HepG2 (cell line): ENCODE data around the gene KANK3. TPM values are rescaled to one million over a fixed set of nuclear protein-coding genes. Genes with fewer than 3 reads are reported as not detected.

ENCODE experiments used
- AGO1 ChIP-seq: fragments of 200-400 bp; formaldehyde crosslinking; IDR thresholded peaks from 2 replicates; pipeline ENCODE4 v1.6.1; 2017; ENCODE audit warnings: mild to moderate bottlenecking, low read depth, low read length, moderate library complexity; ENCODE audit not compliant: poor library complexity, severe bottlenecking
- CC2D1A ChIP-seq: sonication (generic); formaldehyde crosslinking; IDR thresholded peaks from 2 replicates; pipeline ENCODE4 v1.8.1; 2023; ENCODE audit warnings: mild to moderate bottlenecking, missing genetic modification reagents
- CCDC6 ChIP-seq: sonication (generic); formaldehyde crosslinking; IDR thresholded peaks from 2 replicates; pipeline ENCODE4 v1.8.1; 2022; ENCODE audit warnings: mild to moderate bottlenecking, missing genetic modification reagents, moderate library complexity
- GMEB1 ChIP-seq: sonication (generic); formaldehyde crosslinking; IDR thresholded peaks from 2 replicates; pipeline ENCODE4 v1.5.1; 2020; ENCODE audit warnings: missing genetic modification reagents, mild to moderate bottlenecking, borderline replicate concordance
- GTF3A ChIP-seq: sonication (generic); formaldehyde crosslinking; conservative IDR thresholded peaks from 2 replicates; pipeline ENCODE4 v1.4.0; 2020; ENCODE audit warnings: mild to moderate bottlenecking, missing genetic modification reagents
- HMGA1 ChIP-seq: sonication (generic); formaldehyde crosslinking; conservative IDR thresholded peaks from 2 replicates; pipeline ENCODE4 v1.4.0; 2020; ENCODE audit warnings: missing genetic modification reagents
- HNF4G ChIP-seq, 2 experiments: sonication (generic) in 1 of 2; formaldehyde crosslinking in 1 of 2; IDR thresholded peaks; 2 replicates each; pipeline versions ENCODE4 v1.4.0 to v1.6.1; 2011 to 2020; ENCODE audit warnings: borderline replicate concordance in 2 of 2, low read depth in 2 of 2, mild to moderate bottlenecking in 2 of 2, low read length in 1 of 2, missing genetic modification reagents in 1 of 2, moderate library complexity in 1 of 2
- MBNL3 ChIP-seq: fragments of 250-450 bp; sonication (Bioruptor Pico); conservative IDR thresholded peaks from 2 replicates; pipeline ENCODE4 v1.8.0; 2022; ENCODE audit warnings: mild to moderate bottlenecking, inconsistent platforms
- MIXL1 ChIP-seq: IDR thresholded peaks from 2 replicates; pipeline ENCODE4 v1.6.1; 2016
- MLLT10 ChIP-seq: sonication (generic); formaldehyde crosslinking; IDR thresholded peaks from 2 replicates; pipeline ENCODE4 v1.4.0; 2020; ENCODE audit warnings: missing genetic modification reagents
- PREB ChIP-seq: sonication (generic); formaldehyde crosslinking; IDR thresholded peaks from 2 replicates; pipeline ENCODE4 v1.4.0; 2020; ENCODE audit warnings: missing genetic modification reagents
- SMARCE1 ChIP-seq: fragments of 450-650 bp; IDR thresholded peaks from 2 replicates; pipeline ENCODE4 v1.6.1; 2017; ENCODE audit warnings: borderline replicate concordance
- SNRNP70 ChIP-seq: fragments of 200-400 bp; formaldehyde crosslinking; IDR thresholded peaks from 2 replicates; pipeline ENCODE4 v1.6.1; 2017; ENCODE audit warnings: mild to moderate bottlenecking, low read depth, low read length, moderate library complexity
- TCF7 ChIP-seq: sonication (generic); IDR thresholded peaks from 2 replicates; pipeline ENCODE4 v1.6.1; 2016; ENCODE audit warnings: antibody characterized with exemption, low read depth
- TFDP2 ChIP-seq: sonication (generic); formaldehyde crosslinking; IDR thresholded peaks from 2 replicates; pipeline ENCODE4 v1.4.0; 2020; ENCODE audit warnings: missing genetic modification reagents
- ZC3H4 ChIP-seq: sonication (generic); formaldehyde crosslinking; IDR thresholded peaks from 2 replicates; pipeline ENCODE4 v1.4.0; 2020; ENCODE audit warnings: missing genetic modification reagents, borderline replicate concordance
- ZMYM2 ChIP-seq: sonication (generic); formaldehyde crosslinking; IDR thresholded peaks from 2 replicates; pipeline ENCODE4 v1.8.0; 2022; ENCODE audit warnings: mild to moderate bottlenecking, missing genetic modification reagents
- ZNF326 ChIP-seq: sonication (generic); formaldehyde crosslinking; IDR thresholded peaks from 2 replicates; pipeline ENCODE4 v1.4.0; 2020; ENCODE audit warnings: missing genetic modification reagents, borderline replicate concordance
- ZNF501 ChIP-seq: sonication (generic); formaldehyde crosslinking; IDR thresholded peaks from 2 replicates; pipeline ENCODE4 v1.5.1; 2020; ENCODE audit warnings: mild to moderate bottlenecking, moderate library complexity, missing genetic modification reagents
- ZNF713 ChIP-seq: sonication (generic); formaldehyde crosslinking; IDR thresholded peaks from 2 replicates; pipeline ENCODE4 v1.4.0; 2020; ENCODE audit warnings: mild to moderate bottlenecking, missing genetic modification reagents
- ZNF768 ChIP-seq: sonication (generic); formaldehyde crosslinking; IDR thresholded peaks from 2 replicates; pipeline ENCODE4 v1.4.0; 2020; ENCODE audit warnings: missing genetic modification reagents
- ZSCAN9 ChIP-seq: IDR thresholded peaks from 2 replicates; pipeline ENCODE4 v1.6.1; 2016; ENCODE audit warnings: borderline replicate concordance
- polyA plus RNA-seq, 8 experiments: library from polyadenylated mRNA; depleted of rRNA in 3 of 8; stranded (reverse) in 7 of 8; unstranded in 1 of 8; fragments of >200 nt; fragmentation: Illumina TruSeq in 4 of 8; extraction: Trizol in 4 of 8; gene quantifications; 2 replicates each; pipeline versions ENCODE4 v1.2.1 to v1.2.3, GENCODE V29; 2011 to 2016; ENCODE audit warnings: low read depth in 4 of 8, missing spikeins in 1 of 8, mixed read lengths in 1 of 8; ENCODE audit not compliant: insufficient read depth in 1 of 8
- total RNA-seq, 5 experiments: library from RNA; depleted of rRNA; stranded (reverse); fragments of >200 nt; fragmentation: Illumina TruSeq; extraction: Trizol; gene quantifications; 2 replicates each; pipeline ENCODE4 v1.2.3, GENCODE V29; 2016; ENCODE audit warnings: low read depth in 1 of 5

KANK3 gene
- total and polyA plus RNA-seq, 2 of the 13 experiments (the other 11 are each of a cell fraction or from before 2014, with no cell fraction given), result 0.15 to 0.20 TPM

- TF ChIP-seq SMARCE1 (no peak), ZNF713 (CRISPR knock-in tag) (no peak), HNF4G (IDR thresholded peaks at IDR 0.05; ENCODE audit: borderline replicate concordance, low read depth, low read length) (no peak), HNF4G (CRISPR knock-in tag; IDR thresholded peaks at IDR 0.05; ENCODE audit: borderline replicate concordance, low read depth) (no peak), TCF7 (no peak), MIXL1 (CRISPR knock-in tag) (no peak), CC2D1A (no peak), ZSCAN9 (CRISPR knock-in tag) (no peak), PREB (CRISPR knock-in tag) (no peak), ZNF326 (CRISPR knock-in tag) (peak; percentile 73; the same call in 1 of the 2 replicates), GMEB1 (no peak), TFDP2 (CRISPR knock-in tag) (no peak), ZNF501 (CRISPR knock-in tag) (no peak), SNRNP70 (no peak), MLLT10 (no peak), MBNL3 (CRISPR knock-in tag) (no peak), ZC3H4 (no peak), HMGA1 (CRISPR knock-in tag) (no peak), ZNF768 (CRISPR knock-in tag) (peak; percentile 45; the same call in 1 of the 2 replicates), AGO1 (peak; percentile 96), ZMYM2 (no peak), CCDC6 (no peak), GTF3A (CRISPR knock-in tag) (no peak)
- TF ChIP-seq, all 625 proteins: peak for 27
Observed at GRCh38 chr19:8324186-8325050, 18.6 kb downstream of the KANK3 start (continued).
